H1 (cell line): ENCODE data around the gene SKOR2. TPM values are rescaled to one million over a fixed set of nuclear protein-coding genes. Genes with fewer than 3 reads are reported as not detected.

Experiments
- CTCF ChIA-PET: fragments of 300-600 bp; sonication (Branson Sonifier 250); formaldehyde crosslinking; loops from one replicate; lab custom pipeline; 2021; ENCODE audit not compliant: partially characterized antibody; lab: Charles Lee
- POLR2A ChIA-PET: fragments of 300-600 bp; sonication (Branson Sonifier 250); formaldehyde crosslinking; loops from one replicate; lab custom pipeline; 2021; ENCODE audit warnings: inconsistent platforms; ENCODE audit not compliant: partially characterized antibody; lab: Charles Lee
- DNase-seq, 2 experiments: peaks; one replicate each; pipeline versions ENCODE4 v3.0.0 to v3.0.0-alpha.2; 2010 to 2022; ENCODE audit warnings: low spot score in 2 of 2, low read depth in 1 of 2, mixed read lengths in 1 of 2
- FAIRE-seq: peaks from 2 replicates; lab custom pipeline; 2011; peaks lifted over from hg19 to GRCh38; lab: Jason Lieb, UNC
- H2AFZ ChIP-seq: 2 replicates; pipeline ENCODE4 v1.8.1; 2012; ENCODE audit warnings: low read length, inconsistent platforms
- H2AK5ac ChIP-seq: 2 replicates; pipeline ENCODE4 v1.6.1; 2013; ENCODE audit warnings: low read depth, low read length
- H2BK120ac ChIP-seq: replicated peaks from 2 replicates; pipeline ENCODE3; 2013; ENCODE audit warnings: low read depth, low read length, inconsistent platforms
- H2BK12ac ChIP-seq: 2 replicates; pipeline ENCODE4 v1.6.1; 2013; ENCODE audit warnings: low read depth, low read length
- H2BK15ac ChIP-seq: 2 replicates; pipeline ENCODE4 v1.6.1; 2013; ENCODE audit warnings: low read length
- H2BK20ac ChIP-seq: 2 replicates; pipeline ENCODE4 v1.6.1; 2013; ENCODE audit warnings: low read length
- H2BK5ac ChIP-seq: 2 replicates; pipeline ENCODE4 v1.6.1; 2013; ENCODE audit warnings: low read depth, low read length
- H3K14ac ChIP-seq: 2 replicates; pipeline ENCODE4 v1.6.1; 2013; ENCODE audit warnings: inconsistent platforms; ENCODE audit not compliant: insufficient read length
- H3K18ac ChIP-seq: 2 replicates; pipeline ENCODE4 v1.6.1; 2013; ENCODE audit warnings: low read length; ENCODE audit errors: extremely low read depth
- H3K23ac ChIP-seq: 2 replicates; pipeline ENCODE4 v1.6.1; 2013; ENCODE audit warnings: inconsistent platforms; ENCODE audit not compliant: insufficient read length
- H3K23me2 ChIP-seq: 2 replicates; pipeline ENCODE4 v1.6.1; 2013; ENCODE audit warnings: low read depth, low read length
- H3K27ac ChIP-seq: 2 replicates; pipeline ENCODE4 v1.6.1; 2011; ENCODE audit warnings: low read depth, low read length, inconsistent platforms
- H3K27me3 ChIP-seq, 4 experiments: replicated peaks in 1 of 4; 1 replicate in 1 of 4; 2 replicates in 3 of 4; pipeline versions ENCODE4 v1.6.1 to v1.8.1; 2011 to 2013; ENCODE audit warnings: low read length in 3 of 4, mild to moderate bottlenecking in 3 of 4, inconsistent platforms in 2 of 4, mixed read lengths in 2 of 4, moderate library complexity in 1 of 4; ENCODE audit not compliant: control insufficient read depth in 3 of 4, insufficient read depth in 3 of 4; ENCODE audit errors: extremely low read depth in 1 of 4
- H3K36me3 ChIP-seq, 4 experiments: 2 replicates each; pipeline versions ENCODE4 v1.6.1 to v1.8.1; 2011 to 2013; ENCODE audit warnings: mild to moderate bottlenecking in 4 of 4, low read length in 3 of 4, moderate library complexity in 2 of 4, control low read depth in 1 of 4, inconsistent platforms in 1 of 4; ENCODE audit not compliant: insufficient read depth in 4 of 4, control insufficient read depth in 2 of 4
- H3K4ac ChIP-seq: replicated peaks from 2 replicates; pipeline ENCODE3; 2013; ENCODE audit warnings: low read length, low read depth, mixed read lengths, inconsistent platforms; ENCODE audit not compliant: insufficient read length
- H3K4me1 ChIP-seq, 4 experiments: replicated peaks in 1 of 4; 1 replicate in 1 of 4; 2 replicates in 3 of 4; pipeline versions ENCODE4 v1.6.1 to v1.8.1; 2011 to 2013; ENCODE audit warnings: low read length in 3 of 4, inconsistent platforms in 2 of 4, mixed read lengths in 1 of 4; ENCODE audit not compliant: insufficient read depth in 4 of 4, control insufficient read depth in 3 of 4
- H3K4me2 ChIP-seq, 2 experiments: 2 replicates each; pipeline versions ENCODE4 v1.6.1 to v1.8.1; 2011 to 2013; ENCODE audit warnings: low read depth in 2 of 2, low read length in 2 of 2, control low read depth in 1 of 2, inconsistent platforms in 1 of 2, mild to moderate bottlenecking in 1 of 2; ENCODE audit not compliant: insufficient read depth in 1 of 2
- H3K4me3 ChIP-seq, 4 experiments: fragments of 200-600, 300-600 bp in 1 of 4; sonication (generic), shearing (Covaris generic), sonication (Bioruptor Twin) in 1 of 4; 2 replicates each; pipeline versions ENCODE4 v1.5.1 to v1.8.1; 2011 to 2016; ENCODE audit warnings: low read length in 4 of 4, low read depth in 3 of 4, control low read depth in 2 of 4, inconsistent platforms in 2 of 4, mild to moderate bottlenecking in 2 of 4, mixed read lengths in 1 of 4, moderate library complexity in 1 of 4; ENCODE audit not compliant: insufficient read depth in 2 of 4; ENCODE audit errors: extremely low read depth in 1 of 4
- H3K56ac ChIP-seq: replicated peaks from 2 replicates; pipeline ENCODE3; 2013; ENCODE audit warnings: low read depth, mild to moderate bottlenecking, mixed read lengths, low read length, inconsistent platforms; ENCODE audit not compliant: insufficient read length
- H3K79me1 ChIP-seq: 2 replicates; pipeline ENCODE4 v1.6.1; 2013; ENCODE audit warnings: low read depth, low read length, control low read depth
- H3K79me2 ChIP-seq, 2 experiments: 2 replicates each; pipeline versions ENCODE4 v1.6.1 to v1.8.1; 2012 to 2013; ENCODE audit warnings: low read length in 2 of 2, mild to moderate bottlenecking in 2 of 2, inconsistent platforms in 1 of 2; ENCODE audit not compliant: insufficient read depth in 2 of 2, control insufficient read depth in 1 of 2
- H3K9ac ChIP-seq, 4 experiments: replicated peaks in 1 of 4; 1 replicate in 1 of 4; 2 replicates in 3 of 4; pipeline versions ENCODE4 v1.6.1 to v1.8.1; 2011 to 2013; ENCODE audit warnings: low read depth in 3 of 4, low read length in 3 of 4, control low read depth in 2 of 4, mild to moderate bottlenecking in 2 of 4, moderate library complexity in 2 of 4, inconsistent platforms in 1 of 4; ENCODE audit errors: extremely low read depth in 1 of 4
- H3K9me3 ChIP-seq, 2 experiments: 2 replicates each; pipeline versions ENCODE4 v1.6.1 to v1.8.1; 2012 to 2013; ENCODE audit warnings: mild to moderate bottlenecking in 2 of 2, moderate library complexity in 2 of 2, control low read depth in 1 of 2, inconsistent platforms in 1 of 2, low read depth in 1 of 2, low read length in 1 of 2, mixed read lengths in 1 of 2; ENCODE audit not compliant: insufficient read depth in 2 of 2
- H4K20me1 ChIP-seq, 2 experiments: replicated peaks in 1 of 2; 2 replicates each; pipeline versions ENCODE3 to v1.8.1; 2011 to 2013; ENCODE audit warnings: inconsistent platforms in 2 of 2, low read length in 2 of 2, mild to moderate bottlenecking in 1 of 2; ENCODE audit not compliant: insufficient read depth in 2 of 2, control insufficient read depth in 1 of 2
- H4K5ac ChIP-seq: 2 replicates; pipeline ENCODE4 v1.6.1; 2013; ENCODE audit warnings: low read length, low read depth, mixed read lengths, inconsistent platforms; ENCODE audit not compliant: insufficient read length
- H4K8ac ChIP-seq: 2 replicates; pipeline ENCODE4 v1.8.0; 2013; ENCODE audit warnings: mild to moderate bottlenecking, moderate library complexity, low read length, inconsistent platforms; ENCODE audit not compliant: insufficient read depth; ENCODE audit errors: extremely low read depth
- H4K91ac ChIP-seq: replicated peaks from 2 replicates; pipeline ENCODE3; 2013; ENCODE audit warnings: low read length, mixed read lengths, inconsistent platforms; ENCODE audit not compliant: insufficient read length
- ASH2L ChIP-seq: fragments of 200-600, 300-600 bp; sonication (generic); IDR thresholded peaks from one replicate; pipeline ENCODE4 v1.7.1; 2017; ENCODE audit warnings: low read length
- BACH1 ChIP-seq: IDR thresholded peaks from 2 replicates; pipeline ENCODE4 v1.6.1; 2012; ENCODE audit warnings: low read length, improper control_type of control experiment
- BRCA1 ChIP-seq: IDR thresholded peaks from 2 replicates; pipeline ENCODE4 v1.6.1; 2012; ENCODE audit warnings: low read depth, low read length, improper control_type of control experiment
- CEBPB ChIP-seq: IDR thresholded peaks from 2 replicates; pipeline ENCODE4 v1.6.1; 2012; ENCODE audit warnings: low read depth, low read length
- E2F6 ChIP-seq: IDR thresholded peaks from 2 replicates; pipeline ENCODE4 v1.6.1; 2012; ENCODE audit warnings: inconsistent platforms
- EGR1 ChIP-seq: IDR thresholded peaks from 2 replicates; pipeline ENCODE4 v1.6.1; 2011; ENCODE audit warnings: low read depth, low read length, borderline replicate concordance
- EZH2 ChIP-seq: fragments of 200-600 bp; sonication (generic); IDR thresholded peaks from 2 replicates; pipeline ENCODE4 v1.7.1; 2012; ENCODE audit warnings: low read depth, mild to moderate bottlenecking, moderate library complexity, low read length, inconsistent platforms; ENCODE audit not compliant: severe bottlenecking
- KDM1A ChIP-seq: fragments of 200-600, 300-600 bp; sonication (generic); IDR thresholded peaks from 2 replicates; pipeline ENCODE4 v1.7.1; 2016; ENCODE audit warnings: mild to moderate bottlenecking, low read length, borderline replicate concordance
- POLR2AphosphoS5 ChIP-seq: IDR thresholded peaks from 2 replicates; pipeline ENCODE4 v1.6.1; 2011; ENCODE audit warnings: low read depth, low read length
- SIX5 ChIP-seq: IDR thresholded peaks from 2 replicates; pipeline ENCODE4 v1.6.1; 2011; ENCODE audit warnings: mild to moderate bottlenecking, low read depth, low read length
- TAF1 ChIP-seq: IDR thresholded peaks from 2 replicates; pipeline ENCODE4 v1.6.1; 2011; ENCODE audit warnings: mild to moderate bottlenecking, low read depth, low read length
- ZNF274 ChIP-seq: IDR thresholded peaks from 2 replicates; pipeline ENCODE4 v1.7.0; 2012; ENCODE audit warnings: low read length, borderline replicate concordance; ENCODE audit errors: extremely low read depth
- polyA plus RNA-seq, 7 experiments: library from polyadenylated mRNA; depleted of rRNA in 3 of 7; stranded (reverse) in 5 of 7; unstranded in 2 of 7; fragments of >200 nt in 5 of 7; fragments of 200-250 nt in 2 of 7; gene quantifications; 1 replicate in 5 of 7; 2 replicates in 1 of 7; 4 replicates in 1 of 7; pipeline versions ENCODE4 v1.2.1 to v1.2.3, GENCODE V29; 2011 to 2013; ENCODE audit warnings: missing spikeins in 2 of 7, mixed read lengths in 2 of 7
- total RNA-seq: library from RNA; stranded (reverse); fragmentation: NEBNext Ultra II Directional; extraction: Animal tissue kit (Norgen Biotek cat#: 25700); gene quantifications from 2 replicates; pipeline ENCODE4 v1.2.1, GENCODE V29; 2021

SKOR2 gene
- total and polyA plus RNA-seq, 2 of the 8 experiments (the other 6 are each of a cell fraction or from before 2014, with no cell fraction given) = 0.05 to 0.11 TPM

DNA sequence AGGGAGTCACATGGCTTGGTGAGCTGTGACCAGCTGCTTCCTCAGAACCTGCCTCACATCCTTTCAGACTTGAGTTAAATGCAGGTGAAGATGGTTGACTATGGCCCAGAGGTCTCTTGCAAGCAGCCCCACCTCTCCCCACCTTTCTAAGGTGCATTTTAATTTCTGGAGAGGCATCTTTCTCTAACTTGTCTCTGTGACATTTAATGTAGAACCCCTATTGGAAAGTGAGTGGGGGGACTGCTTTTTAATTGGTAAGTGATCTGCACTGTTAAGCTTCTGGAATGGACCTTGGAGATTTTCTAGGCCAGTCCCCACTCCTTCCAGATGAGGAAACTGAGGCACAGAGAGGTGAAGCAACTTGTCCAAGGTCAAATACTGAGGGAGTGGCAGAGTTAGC, 37.3 kb upstream of the SKOR2 start:
- no peak overlapping the region for H2AFZ ChIP-seq
- no peaks in the 10 kb centered on the region for H4K20me1 ChIP-seq
- H2BK20ac ChIP-seq = no peak overlapping the region
- ChIA-PET CTCF (interaction anchor here (0.9 to 2.3 kb wide), 2 partner anchors 27 to 74 kb away, joined by 3 to 6 read pairs; no protein-coding TSS in a partner anchor), POLR2A (no interaction called here)
- no peaks in the 10 kb centered on the region for H3K9me3 ChIP-seq
- H3K27ac ChIP-seq = no peak overlapping the region
- H2BK15ac ChIP-seq = no peak overlapping the region
- no peaks in the 10 kb centered on the region for H3K23me2 ChIP-seq
- no peak overlapping the region for H2AK5ac ChIP-seq
- H3K4me3 ChIP-seq = no peak overlapping the region
- H3K18ac ChIP-seq = no peak overlapping the region
- no peak overlapping the region for H4K5ac ChIP-seq
- H3K79me1 ChIP-seq = no peaks in the 10 kb centered on the region
- no peak overlapping the region for H3K4me2 ChIP-seq
- H3K14ac ChIP-seq = no peak overlapping the region
- H4K91ac ChIP-seq = no peak overlapping the region
- H3K9ac ChIP-seq = no peak overlapping the region
- no peak overlapping the region for H2BK120ac ChIP-seq
- H3K4me1 ChIP-seq = no peaks in the 10 kb centered on the region
- no peak overlapping the region for H2BK5ac ChIP-seq
- DNase-seq = no peak
- H3K56ac ChIP-seq = no peak overlapping the region
- H3K4ac ChIP-seq = no peak overlapping the region
- no peaks in the 10 kb centered on the region for H3K79me2 ChIP-seq
- TF ChIP-seq SIX5 (no peak), EGR1 (no peak), TAF1 (no peak), EZH2 (no peak), BACH1 (no peak), CEBPB (no peak), ASH2L (no peak), POLR2AphosphoS5 (no peak), BRCA1 (no peak), ZNF274 (no peak), KDM1A (no peak), E2F6 (no peak)
- TF ChIP-seq, all 59 proteins: peak for 0
- no peaks in the 10 kb centered on the region; a peak in 2 of 7 replicates for H3K27me3 ChIP-seq
- H3K23ac ChIP-seq = no peak overlapping the region
- H4K8ac ChIP-seq = no peak overlapping the region
- FAIRE-seq = no peak
- no peaks in the 10 kb centered on the region for H3K36me3 ChIP-seq
- no peak overlapping the region for H2BK12ac ChIP-seq
